Measurements from ENCODE around the gene APOE.

DNA sequence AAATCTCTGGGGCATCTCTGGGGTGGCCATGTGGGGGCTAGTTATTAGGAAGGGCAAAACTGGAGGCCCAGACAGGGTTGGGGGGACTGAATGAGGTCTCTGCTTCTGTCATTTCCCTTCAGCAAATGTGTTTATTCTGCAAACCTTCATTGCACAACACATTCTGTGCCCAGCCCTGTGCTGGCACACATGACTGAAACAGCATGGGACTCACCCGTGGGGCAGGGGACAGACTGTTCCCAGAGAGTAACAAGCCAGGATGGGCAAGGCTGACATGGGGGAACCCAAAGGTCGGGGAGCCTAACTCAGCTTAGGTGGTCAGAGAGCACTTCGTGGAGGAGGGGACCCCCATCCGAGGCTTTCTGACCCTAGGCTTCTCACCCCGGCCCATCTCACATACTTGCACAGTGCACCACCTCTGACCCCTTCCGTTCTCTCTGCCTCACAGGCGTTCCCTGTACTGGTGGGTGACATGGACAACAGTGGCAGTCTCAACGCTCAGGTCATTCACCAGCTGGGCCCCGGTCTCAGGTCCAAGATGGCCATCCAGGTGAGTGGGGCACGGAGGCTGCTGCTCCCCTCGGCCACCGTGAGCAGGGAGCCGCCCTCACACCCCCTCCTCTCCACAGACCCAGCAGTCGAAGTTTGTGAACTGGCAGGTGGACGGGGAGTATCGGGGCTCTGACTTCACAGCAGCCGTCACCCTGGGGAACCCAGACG, 12.1 kb upstream of the APOE start:
- TF ChIP-seq, protein P1, sequence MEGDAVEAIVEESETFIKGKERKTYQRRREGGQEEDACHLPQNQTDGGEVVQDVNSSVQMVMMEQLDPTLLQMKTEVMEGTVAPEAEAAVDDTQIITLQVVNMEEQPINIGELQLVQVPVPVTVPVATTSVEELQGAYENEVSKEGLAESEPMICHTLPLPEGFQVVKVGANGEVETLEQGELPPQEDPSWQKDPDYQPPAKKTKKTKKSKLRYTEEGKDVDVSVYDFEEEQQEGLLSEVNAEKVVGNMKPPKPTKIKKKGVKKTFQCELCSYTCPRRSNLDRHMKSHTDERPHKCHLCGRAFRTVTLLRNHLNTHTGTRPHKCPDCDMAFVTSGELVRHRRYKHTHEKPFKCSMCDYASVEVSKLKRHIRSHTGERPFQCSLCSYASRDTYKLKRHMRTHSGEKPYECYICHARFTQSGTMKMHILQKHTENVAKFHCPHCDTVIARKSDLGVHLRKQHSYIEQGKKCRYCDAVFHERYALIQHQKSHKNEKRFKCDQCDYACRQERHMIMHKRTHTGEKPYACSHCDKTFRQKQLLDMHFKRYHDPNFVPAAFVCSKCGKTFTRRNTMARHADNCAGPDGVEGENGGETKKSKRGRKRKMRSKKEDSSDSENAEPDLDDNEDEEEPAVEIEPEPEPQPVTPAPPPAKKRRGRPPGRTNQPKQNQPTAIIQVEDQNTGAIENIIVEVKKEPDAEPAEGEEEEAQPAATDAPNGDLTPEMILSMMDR (IDR thresholded peaks at IDR 0.05) = no peak
- TF ChIP-seq POLR2A (IDR thresholded peaks at IDR 0.05) = no peak

Measured in thyroid gland (tissue), 4 donors.